ENCODE results near the gene FKBP2.

The FKBP2 gene

DNA sequence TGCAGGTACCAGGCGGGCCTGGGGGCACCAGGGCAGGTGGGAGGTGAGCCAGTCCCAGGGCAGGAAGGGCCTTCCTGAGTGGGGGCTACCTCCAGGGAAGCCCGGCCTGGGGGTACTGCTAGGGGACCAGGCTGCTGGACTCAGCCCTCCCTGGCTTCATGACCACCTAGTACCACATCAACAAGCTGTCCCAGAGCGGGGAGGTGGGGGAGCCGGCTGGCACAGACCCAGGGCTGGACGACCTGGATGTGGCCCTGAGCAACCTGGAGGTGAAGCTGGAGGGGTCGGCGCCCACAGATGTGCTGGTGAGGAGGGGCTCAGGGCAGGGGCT is 21.6 kb upstream of the FKBP2 start:
- no peak for DNase-seq (ENCODE audit: low read depth in 2 of 2)

DNA sequence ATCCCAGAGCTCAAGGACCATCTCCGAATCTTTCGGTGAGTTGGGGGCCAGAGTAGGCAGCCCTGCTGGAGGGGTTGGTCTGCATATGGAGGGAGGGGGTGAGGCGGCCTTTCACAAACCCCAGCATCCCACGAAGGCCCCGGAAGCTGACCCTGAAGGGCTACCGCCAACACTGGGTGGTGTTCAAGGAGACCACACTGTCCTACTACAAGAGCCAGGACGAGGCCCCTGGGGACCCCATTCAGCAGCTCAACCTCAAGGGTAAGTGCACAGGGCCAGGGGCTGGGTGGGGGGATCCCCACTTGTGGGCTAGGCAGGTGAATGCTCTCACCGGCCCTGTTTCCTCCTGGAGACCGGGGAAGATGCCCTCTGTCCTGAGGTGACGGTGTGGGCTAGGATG is 21.1 kb upstream of the FKBP2 start:
- DNase-seq (ENCODE audit: low read depth in 2 of 2): no peak

DNA sequence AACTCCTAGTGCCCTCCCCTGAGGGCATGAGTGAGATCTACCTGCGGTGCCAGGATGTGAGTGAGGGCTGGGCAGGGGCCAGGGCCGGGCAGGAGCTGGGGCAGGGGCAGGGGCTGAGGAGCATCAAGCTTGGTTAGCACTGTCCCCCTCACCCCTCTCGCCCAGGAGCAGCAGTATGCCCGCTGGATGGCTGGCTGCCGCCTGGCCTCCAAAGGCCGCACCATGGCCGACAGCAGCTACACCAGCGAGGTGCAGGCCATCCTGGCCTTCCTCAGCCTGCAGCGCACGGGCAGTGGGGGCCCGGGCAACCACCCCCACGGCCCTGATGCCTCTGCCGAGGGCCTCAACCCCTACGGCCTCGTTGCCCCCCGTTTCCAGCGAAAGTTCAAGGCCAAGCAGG is 20.6 kb upstream of the FKBP2 start:
- DNase-seq (ENCODE audit: low read depth in 2 of 2): no peak

DNA sequence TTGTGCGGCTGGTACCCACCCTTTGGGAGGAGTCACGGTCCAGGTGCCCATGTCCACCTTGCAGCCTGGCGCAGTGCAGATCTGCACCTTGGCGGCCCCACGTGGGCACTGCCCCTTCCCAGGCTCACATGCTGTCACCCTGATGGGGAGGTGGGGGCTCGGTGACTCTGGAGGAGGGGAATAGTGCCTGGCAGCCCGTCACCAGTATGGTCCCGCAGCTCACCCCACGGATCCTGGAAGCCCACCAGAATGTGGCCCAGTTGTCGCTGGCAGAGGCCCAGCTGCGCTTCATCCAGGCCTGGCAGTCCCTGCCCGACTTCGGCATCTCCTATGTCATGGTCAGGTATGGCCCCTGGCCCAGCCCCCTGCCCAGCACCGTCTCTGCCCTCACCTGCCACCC is 20.1 kb upstream of the FKBP2 start:
- DNase-seq (ENCODE audit: low read depth in 2 of 2): no peak

DNA sequence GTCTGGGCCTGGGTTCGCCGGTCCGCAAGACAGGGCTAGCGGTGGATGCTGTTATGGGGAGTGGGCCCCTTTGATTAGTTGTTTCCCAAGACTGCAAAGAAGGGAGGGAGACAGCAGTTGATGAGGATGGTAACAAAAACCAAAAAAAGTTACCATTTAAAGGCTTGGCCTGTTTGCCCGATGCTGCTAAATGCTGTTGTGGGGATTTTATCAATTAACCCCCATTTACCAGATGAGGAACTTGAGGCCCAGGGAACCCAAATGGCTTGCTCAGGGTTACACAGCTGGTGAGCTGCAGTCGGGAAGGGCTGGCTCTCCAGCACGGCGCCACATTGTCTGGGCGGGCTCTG is 18.3 kb upstream of the FKBP2 start:
- no peak for DNase-seq (ENCODE audit: low read depth in 2 of 2)

DNA sequence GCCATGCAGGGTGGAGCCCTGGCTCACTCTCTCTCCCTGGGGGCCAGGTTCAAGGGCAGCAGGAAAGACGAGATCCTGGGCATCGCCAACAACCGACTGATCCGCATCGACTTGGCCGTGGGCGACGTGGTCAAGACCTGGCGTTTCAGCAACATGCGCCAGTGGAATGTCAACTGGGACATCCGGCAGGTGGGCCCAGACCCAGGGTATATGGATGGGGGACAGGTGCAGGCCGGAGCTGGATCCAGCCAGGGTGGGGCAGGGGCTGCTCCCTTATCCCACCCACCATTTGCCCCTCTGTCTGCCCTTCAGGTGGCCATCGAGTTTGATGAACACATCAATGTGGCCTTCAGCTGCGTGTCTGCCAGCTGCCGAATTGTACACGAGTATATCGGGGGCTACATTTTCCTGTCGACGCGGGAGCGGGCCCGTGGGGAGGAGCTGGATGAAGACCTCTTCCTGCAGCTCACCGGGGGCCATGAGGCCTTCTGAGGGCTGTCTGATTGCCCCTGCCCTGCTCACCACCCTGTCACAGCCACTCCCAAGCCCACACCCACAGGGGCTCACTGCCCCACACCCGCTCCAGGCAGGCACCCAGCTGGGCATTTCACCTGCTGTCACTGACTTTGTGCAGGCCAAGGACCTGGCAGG is 17.8 kb upstream of the FKBP2 start:
- no peak for DNase-seq (ENCODE audit: low read depth in 2 of 2)

DNA sequence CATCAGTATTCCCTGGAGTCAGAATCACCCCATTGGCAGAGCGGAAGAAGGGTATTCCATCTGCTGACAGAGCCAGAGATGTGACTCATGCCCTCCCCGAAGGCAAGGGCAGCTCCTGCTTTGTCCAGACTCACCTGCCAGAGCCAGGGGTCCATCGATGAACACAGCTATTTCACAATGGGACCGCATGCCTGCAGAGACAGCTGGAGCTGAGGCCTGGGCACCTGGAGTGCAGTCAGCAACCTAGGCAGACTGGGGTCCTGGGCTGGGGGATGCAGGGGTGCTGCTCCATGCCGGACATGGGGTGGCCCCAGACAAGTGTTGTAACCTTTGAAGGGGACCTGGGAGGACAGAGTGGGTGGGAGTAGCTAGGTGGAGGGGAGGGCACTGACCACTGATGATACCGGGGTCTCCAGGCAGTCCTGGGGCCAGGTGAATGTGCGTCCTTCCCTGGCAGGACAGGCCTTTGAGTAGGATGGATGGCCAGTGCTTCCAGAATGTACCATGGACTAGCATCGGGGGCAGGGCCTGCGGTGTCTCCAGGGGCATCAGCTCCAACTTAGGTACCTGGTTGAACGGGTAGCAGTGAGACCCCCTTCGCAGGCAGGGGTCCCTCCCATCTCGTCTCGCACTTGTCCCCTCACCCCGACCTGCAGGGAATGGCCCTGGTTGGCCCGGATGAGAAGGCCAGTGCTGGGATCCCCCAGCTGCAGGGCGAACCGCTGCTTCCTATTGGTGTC is 16.6 kb upstream of the FKBP2 start:
- no peak for DNase-seq (ENCODE audit: low read depth in 2 of 2)

DNA sequence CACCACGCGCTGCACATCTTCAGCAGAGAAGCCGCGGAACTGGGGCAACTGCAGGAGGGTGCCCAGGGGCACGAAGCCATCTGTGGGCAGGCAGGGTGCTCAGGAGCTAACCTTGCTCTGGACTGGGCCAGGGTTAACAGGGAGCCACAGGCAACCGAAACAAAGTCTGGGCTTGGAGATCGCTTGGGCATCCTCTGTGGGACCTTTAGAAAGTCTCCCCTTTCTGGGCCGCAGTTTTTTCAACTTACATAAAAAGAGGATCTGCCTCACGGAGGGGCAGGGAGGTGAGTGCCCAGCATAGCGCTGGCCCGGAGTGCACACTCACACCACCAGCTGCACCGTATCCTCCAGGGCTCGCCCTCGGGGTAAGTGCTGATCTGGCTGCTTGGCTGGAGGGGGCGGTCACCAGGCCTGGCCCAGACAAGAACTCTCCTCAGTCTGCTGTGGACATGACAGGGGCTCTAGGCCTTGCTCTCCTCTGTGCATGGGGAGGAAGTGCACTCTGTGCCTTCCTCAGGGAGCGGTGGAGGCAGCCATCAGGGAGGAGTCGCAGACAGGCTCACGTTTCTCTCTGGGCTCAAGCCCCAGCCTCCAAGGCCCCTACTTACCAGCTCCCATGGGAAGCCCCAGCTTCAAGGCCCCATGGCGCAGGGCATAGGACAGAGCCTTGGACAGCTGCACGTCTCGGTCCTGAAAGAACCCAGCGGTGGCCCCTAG is 15.8 kb upstream of the FKBP2 start:
- DNase-seq (ENCODE audit: low read depth in 2 of 2): no peak

GRCh38 chr11:64225608-64226506 is 15.0 kb upstream of the FKBP2 start, which contains the start of the genes NUDT22 and TRPT1:
NUDT22 (plus strand) TSS chr11:64226274; CDS start chr11:64226653, 379 bp downstream.
TRPT1 (minus strand) TSS chr11:64226186; CDS start chr11:64225860, 326 bp downstream.
- peak; percentile 74 to 90 for DNase-seq (ENCODE audit: low read depth in 2 of 2)

- DNase-seq (ENCODE audit: low read depth in 2 of 2): no peak
Measured at GRCh38 chr11:64226507-64227051, 14.3 kb upstream of the FKBP2 start.

DNA sequence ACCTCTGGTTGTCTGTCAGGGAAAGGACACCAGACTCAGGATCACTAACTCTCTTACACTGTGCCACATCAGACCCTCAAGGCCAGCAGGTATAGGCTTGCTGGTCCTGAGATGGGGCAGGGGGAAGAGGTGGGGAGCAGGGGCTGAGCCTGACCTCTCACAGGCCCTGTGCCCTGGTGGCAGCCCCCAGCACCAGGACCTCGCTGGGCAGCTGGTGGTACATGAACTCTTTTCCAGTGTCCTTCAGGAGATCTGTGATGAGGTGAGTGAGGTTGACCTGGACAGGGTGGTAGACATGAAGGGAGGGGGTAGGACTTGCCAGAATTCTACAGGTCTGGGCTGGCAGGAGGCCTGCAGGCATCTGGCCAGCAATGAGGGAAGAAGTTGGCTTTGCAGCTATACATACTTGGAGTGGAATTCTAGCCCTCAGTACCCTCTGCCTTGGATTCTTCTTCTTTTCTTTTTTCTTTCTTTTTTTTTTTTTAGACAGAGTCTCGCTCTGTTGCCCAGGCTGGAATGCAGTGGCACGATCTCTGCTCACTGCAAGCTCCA is 13.4 kb upstream of the FKBP2 start:
- DNase-seq (ENCODE audit: low read depth in 2 of 2): no peak

DNA sequence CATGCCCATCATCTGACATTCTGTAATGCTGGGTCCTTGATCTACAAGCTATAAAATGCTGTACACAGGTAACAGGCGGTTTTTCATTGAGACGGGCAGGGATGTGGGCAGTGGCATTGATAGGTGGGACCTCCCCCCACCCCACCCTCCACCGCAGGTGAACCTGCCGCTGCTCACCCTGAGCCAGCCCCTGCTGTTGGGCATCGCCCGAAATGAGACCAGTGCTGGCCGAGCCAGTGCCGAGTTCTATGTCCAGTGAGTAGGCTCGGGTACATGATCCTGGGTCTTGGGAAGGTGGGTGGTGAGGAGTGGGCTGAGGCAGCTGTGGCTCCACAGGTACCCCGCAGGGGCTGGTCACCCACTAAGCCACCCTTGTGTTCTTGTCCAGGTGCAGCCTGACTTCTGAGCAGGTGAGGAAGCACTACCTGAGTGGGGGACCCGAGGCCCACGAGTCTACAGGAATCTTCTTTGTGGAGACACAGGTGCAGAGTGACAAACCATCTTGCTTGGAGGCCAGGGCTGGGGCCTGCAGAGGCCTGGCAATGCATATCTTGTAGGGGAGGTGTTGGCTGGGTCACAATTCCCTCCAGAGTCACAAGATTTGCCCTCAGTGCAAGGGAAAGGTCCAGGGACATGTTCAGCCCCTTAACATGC is 11.7 kb upstream of the FKBP2 start:
- no peak for DNase-seq (ENCODE audit: low read depth in 2 of 2)

DNA sequence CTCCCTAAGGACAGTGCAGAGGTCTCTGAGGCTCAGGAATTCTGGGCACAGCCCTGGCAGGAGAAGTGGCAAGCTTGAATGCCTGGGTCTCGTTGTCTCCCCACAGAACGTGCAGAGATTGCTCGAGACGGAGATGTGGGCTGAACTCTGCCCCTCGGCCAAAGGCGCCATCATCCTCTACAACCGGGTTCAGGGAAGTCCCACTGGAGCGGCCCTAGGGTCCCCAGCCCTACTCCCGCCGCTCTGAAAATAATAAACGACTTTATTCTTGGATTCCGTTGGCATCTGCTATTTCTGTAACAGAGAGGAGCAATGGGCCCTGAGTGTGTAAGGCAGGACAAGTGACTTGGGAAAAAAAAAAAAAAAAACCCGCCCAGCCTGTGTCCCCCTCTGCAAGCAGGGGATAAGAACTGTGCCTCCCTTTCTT is 11.1 kb upstream of the FKBP2 start:
- no peak for DNase-seq (ENCODE audit: low read depth in 2 of 2)

DNA sequence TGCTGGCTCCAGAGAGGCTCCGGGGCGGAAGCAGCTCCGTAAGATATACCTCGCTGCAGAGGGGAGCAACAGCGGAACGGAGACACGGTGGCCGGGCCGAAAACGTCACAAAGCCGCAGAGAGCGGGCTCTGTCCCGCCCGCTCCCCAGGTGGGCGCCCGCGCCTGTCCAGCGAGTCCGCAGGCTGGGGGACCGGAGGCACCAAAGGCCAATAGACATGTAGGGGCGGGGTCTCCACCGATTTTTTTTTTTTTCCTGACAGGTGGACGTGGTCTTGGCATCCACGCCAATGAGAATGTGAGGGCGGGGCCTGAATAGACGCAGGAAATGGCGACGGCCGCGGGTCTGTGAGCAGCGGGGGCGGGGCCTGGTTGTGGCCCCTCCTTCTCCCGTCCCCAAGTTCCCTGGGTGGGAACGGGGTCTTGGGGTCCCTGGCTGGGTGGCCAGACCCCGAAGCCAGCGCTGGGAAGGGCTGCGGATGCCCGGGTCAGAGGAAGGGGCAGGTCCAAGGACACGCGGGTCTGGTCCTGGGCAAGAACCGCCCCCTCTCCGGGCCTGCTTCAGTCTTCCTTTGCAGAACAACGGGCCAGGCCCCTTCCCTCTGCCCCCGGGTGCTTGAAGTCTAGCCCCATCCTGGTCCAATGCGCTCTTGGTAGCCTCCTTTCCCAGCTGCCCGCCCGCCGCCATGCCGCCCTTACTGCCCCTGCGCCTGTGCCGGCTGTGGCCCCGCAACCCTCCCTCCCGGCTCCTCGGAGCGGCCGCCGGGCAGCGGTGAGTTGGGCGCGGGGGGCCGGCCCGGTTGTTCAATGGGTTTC is 10.5 kb upstream of the FKBP2 start, which contains the start of gene DNAJC4:
Gene DNAJC4, plus strand, starts transcription at position 378 of the 814 bp plus-strand sequence. Its CDS starts 307 bp downstream, at position 685.
- DNase-seq (ENCODE audit: low read depth in 2 of 2): peak; percentile 69 to 76

GRCh38 chr11:64230985-64231365 is 9.9 kb upstream of the FKBP2 start:
- no peak for DNase-seq (ENCODE audit: low read depth in 2 of 2)

DNA sequence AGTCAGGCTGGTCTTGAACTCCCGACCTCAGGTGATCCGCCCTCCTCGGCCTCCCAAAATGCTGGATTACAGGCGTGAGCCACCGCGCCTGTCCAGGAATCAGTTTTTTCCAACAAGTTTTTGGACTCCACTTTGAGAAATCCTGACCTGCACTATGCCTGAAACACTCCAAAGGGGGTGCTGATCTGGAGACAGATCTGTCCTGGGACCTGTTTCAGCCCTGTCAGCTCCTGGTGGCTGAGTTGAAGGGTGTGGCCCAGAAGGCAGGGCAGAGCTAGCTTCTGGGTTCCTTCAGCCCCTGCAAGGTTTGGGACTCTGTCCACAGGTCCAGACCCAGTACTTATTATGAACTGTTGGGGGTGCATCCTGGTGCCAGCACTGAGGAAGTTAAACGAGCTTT is 9.3 kb upstream of the FKBP2 start:
- no peak for DNase-seq (ENCODE audit: low read depth in 2 of 2)

GRCh38 chr11:64232182-64232966 is 8.5 kb upstream of the FKBP2 start:
- no peak for DNase-seq (ENCODE audit: low read depth in 2 of 2)

DNA sequence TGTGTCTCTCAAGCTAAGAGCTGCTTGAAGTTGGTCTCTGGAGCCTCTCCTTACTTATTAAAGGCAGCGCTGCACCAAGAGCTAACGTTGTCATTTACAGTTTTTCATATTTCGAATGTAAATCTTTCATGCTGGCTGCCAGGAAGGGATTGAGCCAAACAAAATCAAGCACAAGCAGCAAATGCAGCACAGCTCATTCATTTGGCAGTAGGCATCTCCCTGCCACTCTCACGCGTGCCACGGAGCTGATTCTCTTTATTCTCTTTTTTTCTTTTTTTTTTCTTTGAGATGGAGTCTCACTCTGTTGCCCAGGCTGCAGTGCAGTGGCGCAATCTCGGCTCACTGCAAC is 8.0 kb upstream of the FKBP2 start:
- no peak for DNase-seq (ENCODE audit: low read depth in 2 of 2)

GRCh38 chr11:64233913-64234586 is 6.8 kb upstream of the FKBP2 start, which contains the start of gene VEGFB:
VEGFB (plus strand) TSS chr11:64234584; CDS start chr11:64234834, 250 bp downstream.
- no peak for DNase-seq (ENCODE audit: low read depth in 2 of 2)

Measured in stimulated activated CD4-positive, alpha-beta T cell treated with anti-CD3 and anti-CD28 coated beads, Interleukin-1b, Interleukin-23, amount 100 ng/mL, for 1 hour (primary cell).